ENCODE measurements around the gene TRAPPC4. TPM values are rescaled to one million over a fixed set of nuclear protein-coding genes. Genes with fewer than 3 reads are reported as not detected.

Gene TRAPPC4
- total RNA-seq, 1 donor from 2014 or later: 41.0 TPM

- Histone ChIP-seq H3K4me1 (peaks cover 3% of the 10 kb centered on the region in 2 donors), H3K36me3 (peaks cover 82 to 85% of the 10 kb centered on the region in 2 donors), H3K4me3 (no peak overlapping the region), H3K27ac (no peak overlapping the region), H3K9me3 (no peaks in the 10 kb centered on the region), H3K27me3 (no peaks in the 10 kb centered on the region)
- intact Hi-C loops (cut with DNase I): no loop called here
- no peak for DNase-seq (ENCODE audit: low spot score in 2 of 2)
- TF ChIP-seq, protein P1, sequence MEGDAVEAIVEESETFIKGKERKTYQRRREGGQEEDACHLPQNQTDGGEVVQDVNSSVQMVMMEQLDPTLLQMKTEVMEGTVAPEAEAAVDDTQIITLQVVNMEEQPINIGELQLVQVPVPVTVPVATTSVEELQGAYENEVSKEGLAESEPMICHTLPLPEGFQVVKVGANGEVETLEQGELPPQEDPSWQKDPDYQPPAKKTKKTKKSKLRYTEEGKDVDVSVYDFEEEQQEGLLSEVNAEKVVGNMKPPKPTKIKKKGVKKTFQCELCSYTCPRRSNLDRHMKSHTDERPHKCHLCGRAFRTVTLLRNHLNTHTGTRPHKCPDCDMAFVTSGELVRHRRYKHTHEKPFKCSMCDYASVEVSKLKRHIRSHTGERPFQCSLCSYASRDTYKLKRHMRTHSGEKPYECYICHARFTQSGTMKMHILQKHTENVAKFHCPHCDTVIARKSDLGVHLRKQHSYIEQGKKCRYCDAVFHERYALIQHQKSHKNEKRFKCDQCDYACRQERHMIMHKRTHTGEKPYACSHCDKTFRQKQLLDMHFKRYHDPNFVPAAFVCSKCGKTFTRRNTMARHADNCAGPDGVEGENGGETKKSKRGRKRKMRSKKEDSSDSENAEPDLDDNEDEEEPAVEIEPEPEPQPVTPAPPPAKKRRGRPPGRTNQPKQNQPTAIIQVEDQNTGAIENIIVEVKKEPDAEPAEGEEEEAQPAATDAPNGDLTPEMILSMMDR (IDR thresholded peaks at IDR 0.05): no peak
Observed at GRCh38 chr11:119051440-119052162, 33.0 kb downstream of the TRAPPC4 start.

GRCh38 chr11:119052163-119052814, 33.7 kb downstream of the TRAPPC4 start:
- Histone ChIP-seq H3K36me3 (peaks cover 75 to 79% of the 10 kb centered on the region in 2 donors), H3K4me3 (no peak overlapping the region), H3K4me1 (peaks cover 3% of the 10 kb centered on the region in 2 donors), H3K27ac (no peak overlapping the region), H3K27me3 (no peaks in the 10 kb centered on the region), H3K9me3 (no peaks in the 10 kb centered on the region)
- intact Hi-C loops (cut with DNase I): no loop called here
- no peak for DNase-seq (ENCODE audit: low spot score in 2 of 2)
- TF ChIP-seq, protein P1 (IDR thresholded peaks at IDR 0.05): no peak

GRCh38 chr11:119054418-119054817, 35.9 kb downstream of the TRAPPC4 start:
- TF ChIP-seq, protein P1 (IDR thresholded peaks at IDR 0.05): no peak
- peaks cover 54 to 57% of the 10 kb centered on the region in 2 donors for H3K36me3 ChIP-seq

GRCh38 chr11:119055901-119056300, 37.3 kb downstream of the TRAPPC4 start:
- Histone ChIP-seq H3K27ac (peak overlapping the region; percentile 79 to 96), H3K27me3 (no peaks in the 10 kb centered on the region), H3K9me3 (no peaks in the 10 kb centered on the region), H3K36me3 (peaks cover 42 to 44% of the 10 kb centered on the region in 2 donors), H3K4me1 (peaks cover 3 to 10% of the 10 kb centered on the region in 2 donors), H3K4me3 (peak overlapping the region; percentile 88 to 95)
- TF ChIP-seq, protein P1 (IDR thresholded peaks at IDR 0.05): no peak
- intact Hi-C loops (cut with DNase I): loop anchor here (2.0 kb wide), 2 partner anchors 39 to 47 kb away; a partner anchor contains a TSS
- DNase-seq (ENCODE audit: low spot score in 2 of 2): no peak

More at GRCh38 chr11:119054418-119054817, 35.9 kb downstream of the TRAPPC4 start:
- Histone ChIP-seq H3K4me1 (peaks cover 3 to 10% of the 10 kb centered on the region in 2 donors), H3K27me3 (no peaks in the 10 kb centered on the region), H3K9me3 (no peaks in the 10 kb centered on the region), H3K4me3 (no peak overlapping the region), H3K27ac (no peak overlapping the region)
- intact Hi-C loops (cut with DNase I): no loop called here
- DNase-seq (ENCODE audit: low spot score in 2 of 2): no peak

GRCh38 chr11:119056421-119056999, 37.9 kb downstream of the TRAPPC4 start:
- Histone ChIP-seq H3K4me1 (peaks cover 3 to 10% of the 10 kb centered on the region in 2 donors), H3K4me3 (peak overlapping the region; percentile 88 to 95), H3K27ac (peak overlapping the region; percentile 79 to 96), H3K27me3 (no peaks in the 10 kb centered on the region), H3K36me3 (peaks cover 36 to 38% of the 10 kb centered on the region in 2 donors), H3K9me3 (no peaks in the 10 kb centered on the region)
- TF ChIP-seq, protein P1 (IDR thresholded peaks at IDR 0.05): no peak
- intact Hi-C loops (cut with DNase I): loop anchor here (2.0 kb wide), 2 partner anchors 38 to 46 kb away; a partner anchor contains a TSS
- DNase-seq (ENCODE audit: low spot score in 2 of 2): peak in 1 of 2 donors; percentile 69
